Measurements from ENCODE around the gene ACOX2.

DNA sequence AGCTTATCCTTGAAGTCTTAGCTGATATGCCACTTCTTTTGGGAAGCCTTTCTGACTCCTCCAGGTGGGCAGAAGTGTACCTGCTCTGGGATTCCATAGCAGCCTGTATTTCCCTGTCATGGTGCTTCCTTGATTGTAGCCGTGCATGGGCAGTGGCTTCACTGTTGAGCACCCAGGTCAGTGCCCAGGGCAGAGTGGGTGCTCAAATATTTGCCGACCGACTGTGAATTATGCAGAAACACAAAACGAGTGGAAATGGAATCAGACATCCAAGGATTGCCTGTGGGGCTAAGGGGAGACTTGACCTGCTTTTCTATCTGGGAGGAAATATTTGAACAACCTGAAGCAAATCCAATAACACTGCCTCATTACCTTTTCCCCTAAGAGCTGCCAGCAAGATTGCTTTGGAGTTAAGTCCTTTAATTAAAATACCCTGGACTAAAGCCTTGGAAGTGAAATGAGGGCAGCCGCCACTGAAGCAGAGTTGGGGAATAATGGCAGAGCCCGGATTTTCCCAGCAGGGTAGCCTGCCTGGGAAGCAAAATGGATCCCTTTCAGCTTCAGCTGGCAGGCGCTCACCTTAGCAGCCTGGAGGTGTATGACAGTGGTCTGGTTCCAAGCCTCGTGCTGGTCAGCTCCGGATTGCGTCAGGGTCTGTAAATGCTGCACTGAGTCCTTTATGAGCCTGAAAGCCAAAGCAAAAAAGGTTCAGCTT is 14.9 kb downstream of the ACOX2 start:
- TF ChIP-seq, protein P1, sequence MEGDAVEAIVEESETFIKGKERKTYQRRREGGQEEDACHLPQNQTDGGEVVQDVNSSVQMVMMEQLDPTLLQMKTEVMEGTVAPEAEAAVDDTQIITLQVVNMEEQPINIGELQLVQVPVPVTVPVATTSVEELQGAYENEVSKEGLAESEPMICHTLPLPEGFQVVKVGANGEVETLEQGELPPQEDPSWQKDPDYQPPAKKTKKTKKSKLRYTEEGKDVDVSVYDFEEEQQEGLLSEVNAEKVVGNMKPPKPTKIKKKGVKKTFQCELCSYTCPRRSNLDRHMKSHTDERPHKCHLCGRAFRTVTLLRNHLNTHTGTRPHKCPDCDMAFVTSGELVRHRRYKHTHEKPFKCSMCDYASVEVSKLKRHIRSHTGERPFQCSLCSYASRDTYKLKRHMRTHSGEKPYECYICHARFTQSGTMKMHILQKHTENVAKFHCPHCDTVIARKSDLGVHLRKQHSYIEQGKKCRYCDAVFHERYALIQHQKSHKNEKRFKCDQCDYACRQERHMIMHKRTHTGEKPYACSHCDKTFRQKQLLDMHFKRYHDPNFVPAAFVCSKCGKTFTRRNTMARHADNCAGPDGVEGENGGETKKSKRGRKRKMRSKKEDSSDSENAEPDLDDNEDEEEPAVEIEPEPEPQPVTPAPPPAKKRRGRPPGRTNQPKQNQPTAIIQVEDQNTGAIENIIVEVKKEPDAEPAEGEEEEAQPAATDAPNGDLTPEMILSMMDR (IDR thresholded peaks at IDR 0.05): no peak
- TF ChIP-seq POLR2A (IDR thresholded peaks at IDR 0.05): no peak
